ENCODE measurements around the gene C16orf78.

Gene C16orf78

GRCh38 chr16:49378816-49379215 lies 5.2 kb downstream of the C16orf78 start:
- TF ChIP-seq CTCF (IDR thresholded peaks at IDR 0.05; ENCODE audit: insufficient read depth, low read depth, low read length, missing control alignments): no peak
- DNase-seq (ENCODE audit: low read depth): no peak

GRCh38 chr16:49382916-49383315 lies 9.3 kb downstream of the C16orf78 start:
- no peak for DNase-seq (ENCODE audit: low read depth)

More at GRCh38 chr16:49378816-49379215, 5.2 kb downstream of the C16orf78 start:
- no peak overlapping the region for H3K4me3 ChIP-seq (ENCODE audit: low read length)

GRCh38 chr16:49395021-49395420 lies 21.4 kb downstream of the C16orf78 start:
- no peak overlapping the region for H3K4me3 ChIP-seq (ENCODE audit: low read length)
- no peak for DNase-seq (ENCODE audit: low read depth)
- TF ChIP-seq CTCF (IDR thresholded peaks at IDR 0.05; ENCODE audit: insufficient read depth, low read depth, low read length, missing control alignments): no peak

More at GRCh38 chr16:49382916-49383315, 9.3 kb downstream of the C16orf78 start:
- TF ChIP-seq CTCF (IDR thresholded peaks at IDR 0.05; ENCODE audit: insufficient read depth, low read depth, low read length, missing control alignments): no peak
- no peak overlapping the region for H3K4me3 ChIP-seq (ENCODE audit: low read length)

- no peak overlapping the region for H3K4me3 ChIP-seq (ENCODE audit: low read length)
- DNase-seq (ENCODE audit: low read depth): no peak
- no peak for TF ChIP-seq CTCF (IDR thresholded peaks at IDR 0.05; ENCODE audit: insufficient read depth, low read depth, low read length, missing control alignments)
These were observed 22.7 kb downstream of the C16orf78 start for GRCh38 chr16:49396206-49396720.

GRCh38 chr16:49398761-49399160 lies 25.2 kb downstream of the C16orf78 start:
- TF ChIP-seq CTCF (IDR thresholded peaks at IDR 0.05; ENCODE audit: insufficient read depth, low read depth, low read length, missing control alignments): no peak
- no peak overlapping the region for H3K4me3 ChIP-seq (ENCODE audit: low read length)
- DNase-seq (ENCODE audit: low read depth): no peak

DNA sequence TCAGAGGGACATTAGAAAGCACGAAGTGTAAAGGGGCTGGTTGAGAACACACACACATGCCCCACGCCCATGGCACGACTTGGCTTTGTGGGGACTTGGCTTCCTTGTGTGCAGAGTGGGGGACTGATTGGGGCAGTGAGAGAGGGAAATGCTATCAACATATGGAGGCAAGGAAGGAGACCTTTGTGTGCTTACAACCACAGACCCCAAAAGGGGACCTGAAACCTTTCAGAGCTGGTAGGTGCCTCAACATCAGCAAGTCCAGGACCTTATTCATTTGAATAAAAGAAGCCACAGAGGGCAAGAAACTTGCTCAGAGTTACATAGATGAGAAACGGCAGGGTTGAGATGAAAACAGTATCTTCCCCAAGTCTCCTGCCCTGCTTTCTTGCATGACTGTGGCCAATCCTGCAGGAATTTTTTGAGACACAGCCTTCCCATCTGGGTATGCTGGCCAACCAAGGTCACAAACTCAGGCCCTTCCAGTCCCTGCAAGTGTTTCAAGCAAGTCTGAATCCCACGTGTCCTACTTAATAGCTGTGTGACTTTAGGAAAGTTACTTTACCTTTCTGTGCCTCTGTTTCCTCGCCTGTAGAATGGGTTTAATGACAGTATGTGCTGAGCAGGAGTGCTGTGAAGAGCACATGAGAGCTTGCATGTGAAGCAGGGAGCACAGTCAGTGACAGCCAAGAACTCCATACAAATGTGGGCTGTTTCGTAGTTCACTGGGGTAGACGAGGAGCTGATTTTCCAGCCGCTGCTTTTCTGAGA lies 26.2 kb downstream of the C16orf78 start:
- DNase-seq (ENCODE audit: low read depth): no peak
- TF ChIP-seq CTCF (IDR thresholded peaks at IDR 0.05; ENCODE audit: insufficient read depth, low read depth, low read length, missing control alignments): no peak
- H3K4me3 ChIP-seq (ENCODE audit: low read length): no peak overlapping the region

GRCh38 chr16:49400611-49401010 lies 27.0 kb downstream of the C16orf78 start:
- no peak overlapping the region for H3K4me3 ChIP-seq (ENCODE audit: low read length)
- TF ChIP-seq CTCF (IDR thresholded peaks at IDR 0.05; ENCODE audit: insufficient read depth, low read depth, low read length, missing control alignments): no peak
- DNase-seq (ENCODE audit: low read depth): no peak

Measured in epithelial cell of esophagus (primary cell).